DOHH2 (cell line): ENCODE data around the gene ELP4.

Experiments used
- H3F3A ChIP-seq: fragments of 200-600 bp; sonication (generic), shearing (Covaris generic); 2 replicates; pipeline ENCODE4 v1.6.0; 2016; ENCODE audit warnings: antibody characterized with exemption, mild to moderate bottlenecking; ENCODE audit not compliant: control insufficient read depth, insufficient read depth
- H3K27ac ChIP-seq: fragments of 200-600 bp; sonication (generic); 2 replicates; pipeline ENCODE4 v1.5.1; 2014; ENCODE audit warnings: low read depth, mild to moderate bottlenecking, low read length, moderate library complexity
- H3K27me3 ChIP-seq: fragments of 200-600 bp; sonication (generic); 2 replicates; pipeline ENCODE4 v1.6.1; 2014; ENCODE audit warnings: mild to moderate bottlenecking, low read length, mixed read lengths; ENCODE audit not compliant: control insufficient read depth
- H3K36me3 ChIP-seq: fragments of 200-600 bp; sonication (generic); 2 replicates; pipeline ENCODE4 v1.6.1; 2014; ENCODE audit warnings: mild to moderate bottlenecking, low read length, moderate library complexity, mixed read lengths; ENCODE audit not compliant: control insufficient read depth
- H3K4me1 ChIP-seq: fragments of 200-600 bp; sonication (generic); 2 replicates; pipeline ENCODE4 v1.6.1; 2014; ENCODE audit warnings: mild to moderate bottlenecking, low read length, mixed read lengths; ENCODE audit not compliant: control insufficient read depth
- H3K4me2 ChIP-seq: fragments of 200-600 bp; sonication (generic); 2 replicates; pipeline ENCODE4 v1.6.0; 2014; ENCODE audit warnings: mild to moderate bottlenecking, low read length, moderate library complexity
- H3K4me3 ChIP-seq: fragments of 200-600 bp; sonication (generic); 2 replicates; pipeline ENCODE4 v1.5.1; 2014; ENCODE audit warnings: mild to moderate bottlenecking, low read length, mixed read lengths
- H3K79me2 ChIP-seq: fragments of 200-600 bp; sonication (generic); 2 replicates; pipeline ENCODE4 v1.6.1; 2014; ENCODE audit warnings: mild to moderate bottlenecking, low read length, mixed read lengths; ENCODE audit not compliant: control insufficient read depth
- H3K9me2 ChIP-seq: fragments of 200-600 bp; sonication (generic); replicated peaks from 2 replicates; pipeline ENCODE4 v1.6.1; 2014; ENCODE audit warnings: mild to moderate bottlenecking, low read length, mixed read lengths; ENCODE audit not compliant: control insufficient read depth
- H3K9me3 ChIP-seq: fragments of 200-600 bp; sonication (generic); 2 replicates; pipeline ENCODE4 v1.6.1; 2014; ENCODE audit warnings: antibody characterized with exemption, low read length, mixed read lengths; ENCODE audit not compliant: control insufficient read depth, insufficient read depth
- H4K20me1 ChIP-seq: fragments of 200-600 bp; sonication (generic); 2 replicates; pipeline ENCODE4 v1.6.0; 2014; ENCODE audit warnings: low read depth, mild to moderate bottlenecking, antibody characterized with exemption, low read length, moderate library complexity; ENCODE audit not compliant: control insufficient read depth, insufficient read depth
- EZH2phosphoT487 ChIP-seq: fragments of 200-600 bp; sonication (generic); IDR thresholded peaks from 2 replicates; pipeline ENCODE4 v1.6.1; 2017; ENCODE audit warnings: borderline replicate concordance, mild to moderate bottlenecking, antibody characterized with exemption, low read length, moderate library complexity, mixed read lengths
- TF ChIP-seq, protein P1 (sequence below): fragments of 200-600 bp; sonication (generic); IDR thresholded peaks from one replicate; pipeline ENCODE4 v1.5.1; 2014; ENCODE audit warnings: antibody characterized with exemption, mild to moderate bottlenecking, low read depth, low read length; ENCODE audit not compliant: poor library complexity, severe bottlenecking

Gene ELP4

DNA sequence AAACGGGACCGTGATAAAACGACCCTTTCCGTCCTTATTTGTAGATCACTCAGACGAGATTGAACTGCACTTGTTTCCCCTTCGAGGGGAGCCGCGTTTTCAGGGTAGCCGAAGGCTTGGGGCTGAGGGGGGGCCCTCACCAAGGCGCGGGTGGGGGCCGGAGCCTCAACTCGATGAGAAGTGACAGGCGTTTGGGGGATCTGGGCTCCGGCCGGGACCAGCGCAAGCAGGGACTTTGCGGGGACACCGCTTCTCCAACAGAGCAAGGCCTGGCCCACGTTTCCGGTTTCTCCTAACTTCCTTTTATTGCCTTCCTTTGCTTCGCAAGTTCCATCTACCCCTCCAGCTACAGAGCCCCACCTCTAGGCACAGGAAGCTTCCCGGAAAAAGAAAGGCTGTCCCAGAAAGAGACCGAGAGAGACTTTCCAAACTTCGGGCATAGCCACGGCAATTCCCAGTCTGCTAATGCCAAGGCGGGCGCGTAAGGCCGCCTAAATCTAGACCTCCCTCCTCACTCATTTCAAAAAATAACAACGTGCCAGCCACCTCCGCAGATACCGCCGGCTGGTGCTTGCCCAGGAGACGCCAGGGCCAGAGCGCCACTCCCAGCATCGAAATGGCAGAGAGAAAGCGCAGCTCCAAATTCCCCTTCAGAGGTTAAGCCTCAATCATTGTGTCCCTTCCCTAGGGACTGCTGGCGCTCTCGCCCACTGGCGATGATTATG is 294.9 kb downstream of the ELP4 start:
- Histone ChIP-seq H3F3A (no peaks in the 10 kb centered on the region), H3K4me3 (no peak overlapping the region), H3K36me3 (no peaks in the 10 kb centered on the region), H4K20me1 (no peaks in the 10 kb centered on the region), H3K9me2 (no peaks in the 10 kb centered on the region), H3K9me3 (no peaks in the 10 kb centered on the region), H3K79me2 (no peaks in the 10 kb centered on the region), H3K4me2 (no peak overlapping the region), H3K27ac (no peak overlapping the region), H3K27me3 (peaks cover 19% of the 10 kb centered on the region), H3K4me1 (no peaks in the 10 kb centered on the region)
- TF ChIP-seq, protein P1, sequence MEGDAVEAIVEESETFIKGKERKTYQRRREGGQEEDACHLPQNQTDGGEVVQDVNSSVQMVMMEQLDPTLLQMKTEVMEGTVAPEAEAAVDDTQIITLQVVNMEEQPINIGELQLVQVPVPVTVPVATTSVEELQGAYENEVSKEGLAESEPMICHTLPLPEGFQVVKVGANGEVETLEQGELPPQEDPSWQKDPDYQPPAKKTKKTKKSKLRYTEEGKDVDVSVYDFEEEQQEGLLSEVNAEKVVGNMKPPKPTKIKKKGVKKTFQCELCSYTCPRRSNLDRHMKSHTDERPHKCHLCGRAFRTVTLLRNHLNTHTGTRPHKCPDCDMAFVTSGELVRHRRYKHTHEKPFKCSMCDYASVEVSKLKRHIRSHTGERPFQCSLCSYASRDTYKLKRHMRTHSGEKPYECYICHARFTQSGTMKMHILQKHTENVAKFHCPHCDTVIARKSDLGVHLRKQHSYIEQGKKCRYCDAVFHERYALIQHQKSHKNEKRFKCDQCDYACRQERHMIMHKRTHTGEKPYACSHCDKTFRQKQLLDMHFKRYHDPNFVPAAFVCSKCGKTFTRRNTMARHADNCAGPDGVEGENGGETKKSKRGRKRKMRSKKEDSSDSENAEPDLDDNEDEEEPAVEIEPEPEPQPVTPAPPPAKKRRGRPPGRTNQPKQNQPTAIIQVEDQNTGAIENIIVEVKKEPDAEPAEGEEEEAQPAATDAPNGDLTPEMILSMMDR = no peak
- TF ChIP-seq EZH2phosphoT487 = no peak

DNA sequence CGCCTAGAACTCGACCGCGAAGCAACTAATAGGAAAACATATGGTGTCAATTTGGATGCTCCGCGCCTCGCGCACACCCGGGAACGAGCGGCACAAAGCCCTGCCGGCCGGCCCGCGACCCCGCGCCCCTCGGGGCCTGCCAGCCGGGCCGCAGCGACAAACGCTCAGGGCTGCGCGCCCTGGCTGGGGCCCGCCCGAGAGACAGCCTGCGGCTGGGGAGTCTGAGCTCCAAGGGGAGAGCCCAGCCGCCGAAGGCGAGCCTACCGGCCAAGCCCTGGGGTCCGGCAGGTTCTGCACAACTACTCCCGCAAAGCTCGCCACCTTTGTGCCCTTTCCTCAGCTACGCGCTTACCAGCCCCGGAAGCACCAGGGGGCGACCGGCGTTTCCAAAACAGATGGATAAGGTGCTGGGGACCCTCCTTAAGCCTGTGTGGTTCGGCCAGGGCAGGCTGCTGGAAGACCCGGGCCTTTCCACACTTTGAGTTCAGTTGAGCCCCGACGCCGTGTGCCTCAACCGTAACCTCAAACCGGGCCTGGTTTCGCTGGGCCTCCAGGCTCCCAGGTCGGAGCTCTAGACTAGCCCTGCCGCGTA is 295.6 kb downstream of the ELP4 start:
- Histone ChIP-seq H3K4me1 (no peaks in the 10 kb centered on the region), H3K9me3 (no peaks in the 10 kb centered on the region), H4K20me1 (no peaks in the 10 kb centered on the region), H3K79me2 (no peaks in the 10 kb centered on the region), H3K27ac (no peak overlapping the region), H3K9me2 (no peaks in the 10 kb centered on the region), H3K36me3 (no peaks in the 10 kb centered on the region), H3K4me3 (no peak overlapping the region), H3K27me3 (peaks cover 22% of the 10 kb centered on the region), H3K4me2 (no peak overlapping the region), H3F3A (no peaks in the 10 kb centered on the region)
- TF ChIP-seq, protein P1 = no peak
- no peak for TF ChIP-seq EZH2phosphoT487

DNA sequence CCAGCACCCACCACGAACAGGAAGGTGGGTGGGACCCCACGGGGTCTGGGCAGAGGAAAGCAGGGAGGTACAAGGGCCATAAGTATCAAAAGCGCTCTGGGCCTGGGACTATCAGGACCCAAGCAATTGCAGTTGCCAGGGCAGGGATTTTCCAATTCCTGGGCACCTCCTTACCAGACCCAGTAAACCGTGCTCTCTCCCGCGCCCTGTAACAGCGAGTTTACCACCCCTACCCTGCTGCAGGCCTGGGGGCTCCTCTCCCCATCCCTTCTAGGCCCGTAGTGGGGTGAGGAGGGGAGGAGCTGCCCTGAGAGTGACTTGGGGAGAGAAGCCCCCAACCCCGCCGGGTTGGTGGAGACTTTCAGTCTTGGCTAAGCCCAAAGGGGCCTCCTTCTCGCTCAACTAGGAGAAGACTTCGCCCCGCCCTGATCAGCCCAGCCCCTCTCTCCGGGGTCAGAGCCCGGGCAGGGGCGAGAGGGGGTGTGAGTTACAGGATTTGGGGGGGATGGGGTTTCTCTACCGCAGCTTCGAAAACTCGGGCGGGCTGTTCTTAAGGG is 296.1 kb downstream of the ELP4 start:
- Histone ChIP-seq H3F3A (no peaks in the 10 kb centered on the region), H3K9me3 (no peaks in the 10 kb centered on the region), H3K36me3 (no peaks in the 10 kb centered on the region), H3K4me1 (no peaks in the 10 kb centered on the region), H4K20me1 (no peaks in the 10 kb centered on the region), H3K79me2 (no peaks in the 10 kb centered on the region), H3K27me3 (peaks cover 23% of the 10 kb centered on the region), H3K4me3 (no peak overlapping the region), H3K4me2 (no peak overlapping the region), H3K9me2 (no peaks in the 10 kb centered on the region), H3K27ac (no peak overlapping the region)
- TF ChIP-seq EZH2phosphoT487 = no peak
- TF ChIP-seq, protein P1 = no peak
